ENCODE data around the gene EXD1.

- TF ChIP-seq CTCF (IDR thresholded peaks at IDR 0.05) (no peak), POLR2A (IDR thresholded peaks at IDR 0.05) (no peak), POLR2AphosphoS5 (IDR thresholded peaks at IDR 0.05) (no peak)
Observed at GRCh38 chr15:41241221-41241964, 10.8 kb upstream of the EXD1 start.
